GDM1 (cell line): ENCODE measurements around the gene KLHL25.
A peak's percentile ranks its signal among the peaks of the same experiment; 100 is the strongest.
"Not testable (repeated sequence)": the region's sequence is repeated elsewhere in the genome, so short reads cannot be mapped to it uniquely, and the experiment has no call there.

ENCODE experiments used
- DNase-seq: peaks from one replicate; lab custom pipeline; 2025; lab: John Stamatoyannopoulos, UW

Gene KLHL25

GRCh38 chr15:85794598-85795336 lies at the start of gene KLHL25:
Gene KLHL25, minus strand, starts transcription at chr15:85794925. Its CDS starts 25,115 bp downstream, at chr15:85769810.
- DNase-seq: peak; percentile 88

- no peak for DNase-seq
These were observed 46.1 kb upstream of the KLHL25 start for GRCh38 chr15:85840802-85841152.

- DNase-seq: peak; percentile 56
These were observed 45.5 kb upstream of the KLHL25 start for GRCh38 chr15:85840079-85840801.

GRCh38 chr15:85839643-85840042 lies 44.9 kb upstream of the KLHL25 start:
- DNase-seq: no peak

- no peak for DNase-seq
These were observed 43.9 kb upstream of the KLHL25 start for GRCh38 chr15:85838655-85839054.

GRCh38 chr15:85837881-85838280 lies 43.2 kb upstream of the KLHL25 start:
- DNase-seq: no peak

- DNase-seq: no peak
These were observed 42.3 kb upstream of the KLHL25 start for GRCh38 chr15:85837011-85837433.

- DNase-seq: no peak
These were observed 39.9 kb upstream of the KLHL25 start for GRCh38 chr15:85834651-85835050.

- DNase-seq: no peak
These were observed 37.7 kb upstream of the KLHL25 start for GRCh38 chr15:85832394-85832793.

- no peak for DNase-seq
These were observed 36.8 kb upstream of the KLHL25 start for GRCh38 chr15:85831415-85832113.

GRCh38 chr15:85829754-85830153 lies 35.0 kb upstream of the KLHL25 start:
- not testable (repeated sequence) for DNase-seq

GRCh38 chr15:85828874-85829273 lies 34.1 kb upstream of the KLHL25 start:
- no peak for DNase-seq

- no peak for DNase-seq
These were observed 33.4 kb upstream of the KLHL25 start for GRCh38 chr15:85828126-85828525.

GRCh38 chr15:85826756-85827515 lies 32.2 kb upstream of the KLHL25 start:
- no peak for DNase-seq

- no peak for DNase-seq
These were observed 31.0 kb upstream of the KLHL25 start for GRCh38 chr15:85825719-85826118.

- no peak for DNase-seq
These were observed 30.4 kb upstream of the KLHL25 start for GRCh38 chr15:85825118-85825517.

- DNase-seq: no peak
These were observed 26.8 kb upstream of the KLHL25 start for GRCh38 chr15:85821545-85821944.

- DNase-seq: no peak
These were observed 25.2 kb upstream of the KLHL25 start for GRCh38 chr15:85819938-85820337.

GRCh38 chr15:85813234-85813633 lies 18.5 kb upstream of the KLHL25 start:
- DNase-seq: no peak

GRCh38 chr15:85810075-85810474 lies 15.3 kb upstream of the KLHL25 start:
- no peak for DNase-seq

- no peak for DNase-seq
These were observed 10.7 kb upstream of the KLHL25 start for GRCh38 chr15:85805420-85805819.

- DNase-seq: no peak
These were observed 9.9 kb upstream of the KLHL25 start for GRCh38 chr15:85804481-85805170.
